ENCODE data around the gene ATP6V1G3. TPM values are rescaled to one million over a fixed set of nuclear protein-coding genes. Genes with fewer than 3 reads are reported as not detected.

Gene ATP6V1G3
- total and polyA plus RNA-seq, 9 of the 15 experiments (the other 6 are each of a cell fraction or from before 2014, with no cell fraction given), result 0.32 TPM; not detected in 8

DNA sequence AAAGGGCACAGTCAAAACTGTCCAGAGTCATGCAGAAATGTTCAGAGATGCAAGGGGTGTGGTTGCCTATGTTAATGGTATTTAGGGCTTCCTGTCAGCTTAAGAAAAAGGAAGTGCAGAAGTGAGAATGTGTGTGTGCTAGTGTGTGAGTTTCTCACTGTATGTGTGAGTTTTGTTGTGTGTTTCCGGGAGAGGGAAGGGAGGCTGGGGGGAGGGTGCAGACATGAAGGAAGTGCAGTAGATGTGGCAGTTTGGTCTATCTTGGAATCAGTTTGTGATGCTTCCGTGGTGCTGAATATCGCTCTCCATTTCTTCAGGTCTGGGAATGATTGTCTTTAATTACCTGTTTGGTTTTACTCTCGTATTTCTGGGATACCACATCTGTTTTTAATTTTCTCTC is 16.5 kb upstream of the ATP6V1G3 start:
- H3K4me2 ChIP-seq (ENCODE audit: insufficient read depth, low read length), result peak overlapping the region; percentile 50
- no peaks in the 10 kb centered on the region for H4K20me1 ChIP-seq (replicated peaks; ENCODE audit: control insufficient read depth, insufficient read depth, low read length)
- ChIA-PET POLR2A (no interaction called here), CTCF (ENCODE audit: low intra/inter-chr PET ratio) (no interaction called here)
- DNase-seq (ENCODE audit: extremely low read depth in 1 of 4, low spot score in 3 of 4) (peak in 2 of 4 experiments; percentile 23 to 53), FAIRE-seq (no peak), ATAC-seq (peak; percentile 81)
- no peaks in the 10 kb centered on the region for H3K36me3 ChIP-seq (ENCODE audit: control insufficient read depth, insufficient read depth, low read length)
- WGBS (ENCODE audit: insufficient coverage, low coverage, missing lambda C conversion rate), result 11% methylated on average over 4 of the region's 4 CpGs
- H3K27ac ChIP-seq (ENCODE audit: extremely low read depth, low read depth, low read length), result peak overlapping the region; percentile 42; the same call in 1 of the 3 replicates
- intact Hi-C loops (cut with micrococcal nuclease), result no loop called here
- H3K27me3 ChIP-seq (ENCODE audit: control insufficient read depth in 2 of 2, insufficient read depth in 2 of 2, low read length in 2 of 2), result no peaks in the 10 kb centered on the region
- no peak overlapping the region for H3K4me3 ChIP-seq
- H3K79me2 ChIP-seq (ENCODE audit: control insufficient read depth, insufficient read depth, low read length), result no peaks in the 10 kb centered on the region
- no TSS peak for BruUV-seq (replicated peaks)
- in situ Hi-C loops (cut with MboI), result no loop called here
- no peaks in the 10 kb centered on the region for H3K9me1 ChIP-seq (ENCODE audit: control insufficient read depth, insufficient read depth, low read length)
- no peak overlapping the region for H3K9ac ChIP-seq (ENCODE audit: insufficient read depth in 1 of 2, low read depth in 2 of 2, low read length in 2 of 2)
- no peaks in the 10 kb centered on the region for H3K9me3 ChIP-seq (replicated peaks; ENCODE audit: control insufficient read depth, insufficient read depth, low read depth, low read length)
- peak overlapping the region; percentile 83 for H2AFZ ChIP-seq (ENCODE audit: low read depth, low read length)
- H3K4me1 ChIP-seq (replicated peaks in 1 of 2; ENCODE audit: control insufficient read depth in 2 of 2, insufficient read depth in 2 of 2, low read length in 2 of 2), result peaks cover 0 to 11% of the 10 kb centered on the region in 2 experiments; a peak in 1 of 5 replicates
- TF ChIP-seq, protein P1, sequence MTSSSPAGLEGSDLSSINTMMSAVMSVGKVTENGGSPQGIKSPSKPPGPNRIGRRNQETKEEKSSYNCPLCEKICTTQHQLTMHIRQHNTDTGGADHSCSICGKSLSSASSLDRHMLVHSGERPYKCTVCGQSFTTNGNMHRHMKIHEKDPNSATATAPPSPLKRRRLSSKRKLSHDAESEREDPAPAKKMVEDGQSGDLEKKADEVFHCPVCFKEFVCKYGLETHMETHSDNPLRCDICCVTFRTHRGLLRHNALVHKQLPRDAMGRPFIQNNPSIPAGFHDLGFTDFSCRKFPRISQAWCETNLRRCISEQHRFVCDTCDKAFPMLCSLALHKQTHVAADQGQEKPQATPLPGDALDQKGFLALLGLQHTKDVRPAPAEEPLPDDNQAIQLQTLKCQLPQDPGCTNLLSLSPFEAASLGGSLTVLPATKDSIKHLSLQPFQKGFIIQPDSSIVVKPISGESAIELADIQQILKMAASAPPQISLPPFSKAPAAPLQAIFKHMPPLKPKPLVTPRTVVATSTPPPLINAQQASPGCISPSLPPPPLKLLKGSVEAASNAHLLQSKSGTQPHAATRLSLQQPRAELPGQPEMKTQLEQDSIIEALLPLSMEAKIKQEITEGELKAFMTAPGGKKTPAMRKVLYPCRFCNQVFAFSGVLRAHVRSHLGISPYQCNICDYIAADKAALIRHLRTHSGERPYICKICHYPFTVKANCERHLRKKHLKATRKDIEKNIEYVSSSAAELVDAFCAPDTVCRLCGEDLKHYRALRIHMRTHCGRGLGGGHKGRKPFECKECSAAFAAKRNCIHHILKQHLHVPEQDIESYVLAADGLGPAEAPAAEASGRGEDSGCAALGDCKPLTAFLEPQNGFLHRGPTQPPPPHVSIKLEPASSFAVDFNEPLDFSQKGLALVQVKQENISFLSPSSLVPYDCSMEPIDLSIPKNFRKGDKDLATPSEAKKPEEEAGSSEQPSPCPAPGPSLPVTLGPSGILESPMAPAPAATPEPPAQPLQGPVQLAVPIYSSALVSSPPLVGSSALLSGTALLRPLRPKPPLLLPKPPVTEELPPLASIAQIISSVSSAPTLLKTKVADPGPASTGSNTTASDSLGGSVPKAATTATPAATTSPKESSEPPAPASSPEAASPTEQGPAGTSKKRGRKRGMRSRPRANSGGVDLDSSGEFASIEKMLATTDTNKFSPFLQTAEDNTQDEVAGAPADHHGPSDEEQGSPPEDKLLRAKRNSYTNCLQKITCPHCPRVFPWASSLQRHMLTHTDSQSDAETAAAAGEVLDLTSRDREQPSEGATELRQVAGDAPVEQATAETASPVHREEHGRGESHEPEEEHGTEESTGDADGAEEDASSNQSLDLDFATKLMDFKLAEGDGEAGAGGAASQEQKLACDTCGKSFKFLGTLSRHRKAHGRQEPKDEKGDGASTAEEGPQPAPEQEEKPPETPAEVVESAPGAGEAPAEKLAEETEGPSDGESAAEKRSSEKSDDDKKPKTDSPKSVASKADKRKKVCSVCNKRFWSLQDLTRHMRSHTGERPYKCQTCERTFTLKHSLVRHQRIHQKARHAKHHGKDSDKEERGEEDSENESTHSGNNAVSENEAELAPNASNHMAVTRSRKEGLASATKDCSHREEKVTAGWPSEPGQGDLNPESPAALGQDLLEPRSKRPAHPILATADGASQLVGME (CRISPR knock-in tag; IDR thresholded peaks at IDR 0.05), result no peak
- TF ChIP-seq ZNF232 (CRISPR knock-in tag; IDR thresholded peaks at IDR 0.05), result no peak
- TF ChIP-seq ZNF263 (CRISPR knock-in tag; IDR thresholded peaks at IDR 0.05; ENCODE audit: borderline replicate concordance), result no peak
- no peak for TF ChIP-seq GATAD2B (IDR thresholded peaks at IDR 0.05; ENCODE audit: borderline replicate concordance)
- TF ChIP-seq, protein P2, sequence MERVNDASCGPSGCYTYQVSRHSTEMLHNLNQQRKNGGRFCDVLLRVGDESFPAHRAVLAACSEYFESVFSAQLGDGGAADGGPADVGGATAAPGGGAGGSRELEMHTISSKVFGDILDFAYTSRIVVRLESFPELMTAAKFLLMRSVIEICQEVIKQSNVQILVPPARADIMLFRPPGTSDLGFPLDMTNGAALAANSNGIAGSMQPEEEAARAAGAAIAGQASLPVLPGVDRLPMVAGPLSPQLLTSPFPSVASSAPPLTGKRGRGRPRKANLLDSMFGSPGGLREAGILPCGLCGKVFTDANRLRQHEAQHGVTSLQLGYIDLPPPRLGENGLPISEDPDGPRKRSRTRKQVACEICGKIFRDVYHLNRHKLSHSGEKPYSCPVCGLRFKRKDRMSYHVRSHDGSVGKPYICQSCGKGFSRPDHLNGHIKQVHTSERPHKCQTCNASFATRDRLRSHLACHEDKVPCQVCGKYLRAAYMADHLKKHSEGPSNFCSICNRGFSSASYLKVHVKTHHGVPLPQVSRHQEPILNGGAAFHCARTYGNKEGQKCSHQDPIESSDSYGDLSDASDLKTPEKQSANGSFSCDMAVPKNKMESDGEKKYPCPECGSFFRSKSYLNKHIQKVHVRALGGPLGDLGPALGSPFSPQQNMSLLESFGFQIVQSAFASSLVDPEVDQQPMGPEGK (CRISPR knock-in tag; IDR thresholded peaks at IDR 0.05; ENCODE audit: borderline replicate concordance), result no peak
- no peak for TF ChIP-seq ZNF780A (CRISPR knock-in tag; IDR thresholded peaks at IDR 0.05)
- TF ChIP-seq NELFE (IDR thresholded peaks at IDR 0.05; ENCODE audit: insufficient read depth, insufficient read length), result no peak
- TF ChIP-seq SMC3 (conservative IDR thresholded peaks at IDR 0.05; ENCODE audit: insufficient read depth, low read depth, low read length), result no peak
- no peak for TF ChIP-seq BRD4 (IDR thresholded peaks at IDR 0.05)
- TF ChIP-seq ZNF431 (CRISPR knock-in tag; IDR thresholded peaks at IDR 0.05), result no peak
- no peak for TF ChIP-seq ZNF316 (IDR thresholded peaks at IDR 0.05)
- no peak for TF ChIP-seq ZNF224 (CRISPR knock-in tag; IDR thresholded peaks at IDR 0.05)
- no peak for TF ChIP-seq NCOA6 (IDR thresholded peaks at IDR 0.05)
- no peak for TF ChIP-seq KLF10 (CRISPR knock-in tag; IDR thresholded peaks at IDR 0.05)
- TF ChIP-seq ZNF695 (CRISPR knock-in tag; IDR thresholded peaks at IDR 0.05), result no peak
- TF ChIP-seq NBN (IDR thresholded peaks at IDR 0.05; ENCODE audit: low read depth), result 0 out of 2 replicates have a peak, but pooled peaks have one; percentile 54
- no peak for TF ChIP-seq NR2C2 (CRISPR knock-in tag; IDR thresholded peaks at IDR 0.05)
- no peak for TF ChIP-seq NR2C2 (tag; IDR thresholded peaks at IDR 0.05)
- TF ChIP-seq RBM39 (optimal IDR thresholded peaks at IDR 0.05; ENCODE audit: low read depth, low read length), result no peak

All from K562 (cell line).